ENCODE measurements around the gene E2F7.
"Not testable (repeated sequence)": the region's sequence is repeated elsewhere in the genome, so short reads cannot be mapped to it uniquely, and the experiment has no call there.

- not testable (repeated sequence) for TF ChIP-seq EZH2phosphoT487 (IDR thresholded peaks at IDR 0.05; ENCODE audit: borderline replicate concordance); SRF (IDR thresholded peaks at IDR 0.05; ENCODE audit: low read depth); ZFX (IDR thresholded peaks at IDR 0.05); TCF7L2 (IDR thresholded peaks at IDR 0.05; ENCODE audit: borderline replicate concordance, extremely low read depth, insufficient read depth, insufficient read length); RAD21 (IDR thresholded peaks at IDR 0.05; ENCODE audit: low read depth)
These were observed 8.5 kb upstream of the E2F7 start for GRCh38 chr12:77073894-77074293.
